Smooth muscle cell (in vitro differentiated cells): ENCODE data around the gene MAP3K15. TPM values are rescaled to one million over a fixed set of nuclear protein-coding genes. Genes with fewer than 3 reads are reported as not detected.

Experiments used
- DNase-seq: peaks from one replicate; lab custom pipeline; 2025; ENCODE audit not compliant: unreplicated experiment; lab: John Stamatoyannopoulos, UW
- H2AFZ ChIP-seq: fragments of 200-600 bp; sonication (generic); 2 replicates; pipeline ENCODE4 v1.6.0; 2016; ENCODE audit warnings: antibody characterized with exemption, low read depth, mild to moderate bottlenecking
- H3F3A ChIP-seq: fragments of 200-600 bp; sonication (generic); 2 replicates; pipeline ENCODE4 v1.6.0; 2017; ENCODE audit warnings: antibody characterized with exemption, low read depth
- H3K27ac ChIP-seq: fragments of 200-600 bp; sonication (generic); 2 replicates; pipeline ENCODE4 v1.5.1; 2016; ENCODE audit warnings: low read depth, mild to moderate bottlenecking
- H3K27me3 ChIP-seq: fragments of 200-600 bp; sonication (generic); 2 replicates; pipeline ENCODE4 v1.6.1; 2016; ENCODE audit warnings: low read depth, mild to moderate bottlenecking
- H3K36me3 ChIP-seq: fragments of 200-600 bp; sonication (generic); 2 replicates; pipeline ENCODE4 v1.5.1; 2016; ENCODE audit warnings: low read depth
- H3K4me1 ChIP-seq: fragments of 200-600 bp; sonication (generic); 2 replicates; pipeline ENCODE4 v1.5.1; 2016; ENCODE audit warnings: low read depth
- H3K4me2 ChIP-seq: fragments of 200-600 bp; sonication (generic); 2 replicates; pipeline ENCODE4 v1.6.0; 2016; ENCODE audit warnings: mild to moderate bottlenecking
- H3K4me3 ChIP-seq: fragments of 200-600 bp; sonication (generic); 2 replicates; pipeline ENCODE4 v1.5.1; 2016; ENCODE audit warnings: mild to moderate bottlenecking
- H3K79me2 ChIP-seq: fragments of 200-600 bp; sonication (generic); 2 replicates; pipeline ENCODE4 v1.6.0; 2016; ENCODE audit warnings: low read depth, mild to moderate bottlenecking
- H3K9ac ChIP-seq: fragments of 200-600 bp; sonication (generic); 2 replicates; pipeline ENCODE4 v1.6.0; 2016; ENCODE audit warnings: low read depth
- H3K9me3 ChIP-seq: fragments of 200-600 bp; sonication (generic); replicated peaks from 2 replicates; pipeline ENCODE4 v1.5.1; 2016; ENCODE audit warnings: low read depth
- H4K20me1 ChIP-seq: fragments of 200-600 bp; sonication (generic); 2 replicates; pipeline ENCODE4 v1.6.0; 2016; ENCODE audit warnings: low read depth
- WGBS: methylation state at CpG from one replicate; pipeline ENCODE4 v1.1.7; 2016; ENCODE audit warnings: low lambda C conversion rate; 5-methylcytosine and 5-hydroxymethylcytosine counted together
- polyA plus RNA-seq: library from polyadenylated mRNA; unstranded; fragments of >200 nt; fragmentation: Nextera tagmentation; extraction: Ambion mirVana; gene quantifications from 2 replicates; pipeline ENCODE4 v1.2.1, GENCODE V29; 2016
- total RNA-seq: library from RNA; depleted of rRNA; stranded (reverse); fragments of >200 nt; gene quantifications from 2 replicates; pipeline ENCODE4 v1.2.3, GENCODE V29; 2014
- TF ChIP-seq, protein P1 (sequence below): fragments of 200-600 bp; sonication (generic); IDR thresholded peaks from 2 replicates; pipeline ENCODE4 v1.5.1; 2017; ENCODE audit warnings: borderline replicate concordance, mild to moderate bottlenecking, antibody characterized with exemption; ENCODE audit not compliant: insufficient read depth, poor library complexity, severe bottlenecking

MAP3K15 gene
- total and polyA plus RNA-seq, 2 experiments from 2014 or later = 1.6 TPM; not detected in 1

DNA sequence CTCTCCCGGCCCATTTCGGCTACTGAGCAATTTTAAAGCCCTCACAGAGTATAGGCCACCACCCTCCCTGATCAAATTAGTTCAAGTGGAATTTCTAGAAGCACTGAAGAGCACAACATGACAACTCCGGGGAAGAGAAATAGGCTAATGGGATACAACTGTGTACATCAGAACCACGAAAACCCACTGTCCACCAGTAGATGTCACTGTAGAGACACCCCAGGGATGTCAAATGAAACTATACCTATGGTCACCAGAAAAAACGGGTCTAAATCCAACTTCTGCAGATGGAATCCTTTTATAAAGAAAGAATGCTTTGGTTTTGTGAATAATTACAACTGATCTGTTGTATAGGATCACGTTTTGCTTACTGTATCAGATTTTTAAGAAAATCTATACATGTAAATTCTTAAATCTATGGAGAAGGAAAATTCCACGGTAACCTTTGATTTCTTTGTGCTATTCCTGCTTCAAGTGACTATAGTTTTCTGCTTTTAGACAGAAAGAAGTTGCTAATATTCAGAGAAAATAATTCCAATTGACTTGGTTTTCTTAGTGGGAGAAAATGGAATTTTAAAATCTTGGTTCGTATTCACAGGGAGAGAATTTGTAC, 29.5 kb upstream of the MAP3K15 start:
- Histone ChIP-seq H3F3A (no peaks in the 10 kb centered on the region), H3K9me3 (no peaks in the 10 kb centered on the region), H3K4me3 (no peak overlapping the region), H3K27me3 (no peaks in the 10 kb centered on the region), H4K20me1 (no peaks in the 10 kb centered on the region), H3K4me1 (no peaks in the 10 kb centered on the region), H3K36me3 (peaks cover 2% of the 10 kb centered on the region), H3K79me2 (no peaks in the 10 kb centered on the region), H3K9ac (no peak overlapping the region), H3K4me2 (no peak overlapping the region), H2AFZ (no peak overlapping the region), H3K27ac (no peak overlapping the region)
- DNase-seq = no peak
- WGBS = 51% methylated on average over 8 of the region's 8 CpGs
- TF ChIP-seq, protein P1, sequence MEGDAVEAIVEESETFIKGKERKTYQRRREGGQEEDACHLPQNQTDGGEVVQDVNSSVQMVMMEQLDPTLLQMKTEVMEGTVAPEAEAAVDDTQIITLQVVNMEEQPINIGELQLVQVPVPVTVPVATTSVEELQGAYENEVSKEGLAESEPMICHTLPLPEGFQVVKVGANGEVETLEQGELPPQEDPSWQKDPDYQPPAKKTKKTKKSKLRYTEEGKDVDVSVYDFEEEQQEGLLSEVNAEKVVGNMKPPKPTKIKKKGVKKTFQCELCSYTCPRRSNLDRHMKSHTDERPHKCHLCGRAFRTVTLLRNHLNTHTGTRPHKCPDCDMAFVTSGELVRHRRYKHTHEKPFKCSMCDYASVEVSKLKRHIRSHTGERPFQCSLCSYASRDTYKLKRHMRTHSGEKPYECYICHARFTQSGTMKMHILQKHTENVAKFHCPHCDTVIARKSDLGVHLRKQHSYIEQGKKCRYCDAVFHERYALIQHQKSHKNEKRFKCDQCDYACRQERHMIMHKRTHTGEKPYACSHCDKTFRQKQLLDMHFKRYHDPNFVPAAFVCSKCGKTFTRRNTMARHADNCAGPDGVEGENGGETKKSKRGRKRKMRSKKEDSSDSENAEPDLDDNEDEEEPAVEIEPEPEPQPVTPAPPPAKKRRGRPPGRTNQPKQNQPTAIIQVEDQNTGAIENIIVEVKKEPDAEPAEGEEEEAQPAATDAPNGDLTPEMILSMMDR = peak; percentile 50

DNA sequence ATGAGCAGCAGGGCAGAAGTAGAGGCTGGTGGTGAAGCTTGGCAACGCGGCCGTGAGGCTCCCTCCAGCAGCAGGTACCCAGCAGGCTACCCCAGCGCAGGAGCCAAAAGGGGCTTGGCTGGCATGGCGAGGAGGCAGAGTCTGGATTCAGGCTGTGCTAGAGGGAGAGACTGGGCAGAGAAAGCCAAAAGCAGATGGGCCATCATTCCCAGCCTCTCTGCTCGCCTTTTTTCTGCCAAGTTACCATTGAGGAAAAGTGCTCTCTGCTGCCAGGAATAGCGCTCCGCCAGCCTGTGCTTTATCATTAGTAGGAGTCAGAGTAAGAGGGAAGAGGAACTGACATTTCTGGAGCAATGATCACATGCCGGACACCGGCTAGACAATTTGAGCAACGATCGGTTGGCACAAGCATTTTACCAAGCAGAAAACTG, 28.7 kb upstream of the MAP3K15 start:
- Histone ChIP-seq H3K9ac (no peak overlapping the region), H2AFZ (no peak overlapping the region), H4K20me1 (no peaks in the 10 kb centered on the region), H3K9me3 (no peaks in the 10 kb centered on the region), H3K27me3 (no peaks in the 10 kb centered on the region), H3K79me2 (no peaks in the 10 kb centered on the region), H3K27ac (no peak overlapping the region), H3K4me3 (no peak overlapping the region), H3K4me1 (no peaks in the 10 kb centered on the region), H3K36me3 (no peaks in the 10 kb centered on the region), H3K4me2 (no peak overlapping the region), H3F3A (no peaks in the 10 kb centered on the region)
- no peak for DNase-seq
- WGBS = 92% methylated on average over 12 of the region's 12 CpGs
- TF ChIP-seq, protein P1 = no peak

DNA sequence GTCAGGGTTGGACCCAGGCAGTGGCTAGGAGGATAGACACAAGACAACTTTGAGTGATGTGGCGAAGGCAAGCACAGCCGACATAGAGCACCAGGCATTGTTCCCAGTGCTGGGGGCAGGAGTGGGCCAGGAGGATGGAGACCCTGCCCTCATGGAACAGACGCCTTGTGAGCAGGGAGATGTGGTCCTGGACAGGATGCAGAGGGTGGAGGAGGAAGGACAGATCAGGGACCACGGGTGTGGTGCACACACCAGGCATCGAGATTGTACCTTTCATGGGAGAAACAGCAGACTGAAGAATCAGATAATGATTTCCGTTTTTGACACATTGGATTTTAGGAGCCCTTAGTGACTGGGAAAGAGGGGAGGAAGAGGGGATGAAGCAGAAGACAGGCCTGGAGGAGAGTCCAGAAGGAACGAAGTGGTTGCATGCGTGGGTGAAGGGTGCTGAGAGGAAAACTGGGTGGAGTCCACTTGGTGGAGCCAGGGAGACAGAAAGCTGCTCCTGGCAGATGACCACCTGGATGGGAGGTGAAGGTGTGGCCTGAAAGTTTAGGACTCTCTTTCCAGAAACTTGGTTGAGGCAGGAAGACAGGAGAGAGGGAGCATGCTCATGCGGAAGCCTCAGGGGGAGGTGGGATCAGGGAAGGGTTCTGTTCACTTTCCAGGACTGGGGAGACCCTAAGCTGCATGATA, 27.9 kb upstream of the MAP3K15 start:
- Histone ChIP-seq H3K27ac (no peak overlapping the region), H2AFZ (no peak overlapping the region), H3F3A (no peaks in the 10 kb centered on the region), H3K36me3 (no peaks in the 10 kb centered on the region), H3K4me3 (no peak overlapping the region), H3K9ac (no peak overlapping the region), H3K9me3 (no peaks in the 10 kb centered on the region), H3K79me2 (no peaks in the 10 kb centered on the region), H4K20me1 (no peaks in the 10 kb centered on the region), H3K27me3 (no peaks in the 10 kb centered on the region), H3K4me1 (no peaks in the 10 kb centered on the region), H3K4me2 (no peak overlapping the region)
- TF ChIP-seq, protein P1 = no peak
- no peak for DNase-seq
- WGBS = 92% methylated on average over 9 of the region's 9 CpGs
